Erythroblast (primary cell): ENCODE measurements around the gene PIWIL4.
"Not testable (repeated sequence)": the region's sequence is repeated elsewhere in the genome, so short reads cannot be mapped to it uniquely, and the experiment has no call there.

Source experiments
- DNase-seq, 2 experiments: peaks; one replicate each; lab custom pipeline; 2025; lab: John Stamatoyannopoulos, UW
- GATA1 ChIP-seq: IDR thresholded peaks from 2 replicates; pipeline ENCODE4 v1.6.1; 2011; ENCODE audit warnings: low read depth, mild to moderate bottlenecking, control low read depth, low read length, moderate library complexity
- POLR2A ChIP-seq: IDR thresholded peaks from 2 replicates; pipeline ENCODE4 v1.6.1; 2011; ENCODE audit warnings: mild to moderate bottlenecking, low read length

PIWIL4 gene

DNA sequence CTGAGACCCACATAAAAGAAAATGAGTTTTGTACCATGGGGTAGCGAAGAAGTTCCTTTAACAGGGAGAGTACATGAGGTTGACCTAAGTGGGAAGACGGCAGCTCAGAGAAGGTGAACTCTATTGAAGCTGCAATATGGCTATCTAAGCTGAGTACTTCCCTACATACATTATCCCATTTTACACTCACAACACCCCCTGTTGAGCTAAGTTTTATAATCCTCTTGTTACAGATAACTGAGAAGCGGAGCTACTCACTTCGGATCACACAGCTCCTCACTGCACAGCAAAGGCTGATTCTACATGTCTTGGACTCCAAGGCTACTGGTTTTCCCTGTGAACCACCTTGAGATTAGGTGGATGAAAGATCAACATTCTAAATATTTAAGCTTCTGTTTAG lies 8.2 kb upstream of the PIWIL4 start:
- DNase-seq: no peak
- TF ChIP-seq GATA1: no peak
- TF ChIP-seq POLR2A: no peak

GRCh38 chr11:94559361-94559760 lies 7.8 kb upstream of the PIWIL4 start:
- DNase-seq: no peak

GRCh38 chr11:94560834-94561233 lies 6.3 kb upstream of the PIWIL4 start:
- no peak for TF ChIP-seq POLR2A
- no peak for TF ChIP-seq GATA1
- DNase-seq: no peak

More at GRCh38 chr11:94559361-94559760, 7.8 kb upstream of the PIWIL4 start:
- no peak for TF ChIP-seq POLR2A
- TF ChIP-seq GATA1: no peak

- DNase-seq: no peak
Measured at GRCh38 chr11:94563176-94563847, 3.9 kb upstream of the PIWIL4 start.

DNA sequence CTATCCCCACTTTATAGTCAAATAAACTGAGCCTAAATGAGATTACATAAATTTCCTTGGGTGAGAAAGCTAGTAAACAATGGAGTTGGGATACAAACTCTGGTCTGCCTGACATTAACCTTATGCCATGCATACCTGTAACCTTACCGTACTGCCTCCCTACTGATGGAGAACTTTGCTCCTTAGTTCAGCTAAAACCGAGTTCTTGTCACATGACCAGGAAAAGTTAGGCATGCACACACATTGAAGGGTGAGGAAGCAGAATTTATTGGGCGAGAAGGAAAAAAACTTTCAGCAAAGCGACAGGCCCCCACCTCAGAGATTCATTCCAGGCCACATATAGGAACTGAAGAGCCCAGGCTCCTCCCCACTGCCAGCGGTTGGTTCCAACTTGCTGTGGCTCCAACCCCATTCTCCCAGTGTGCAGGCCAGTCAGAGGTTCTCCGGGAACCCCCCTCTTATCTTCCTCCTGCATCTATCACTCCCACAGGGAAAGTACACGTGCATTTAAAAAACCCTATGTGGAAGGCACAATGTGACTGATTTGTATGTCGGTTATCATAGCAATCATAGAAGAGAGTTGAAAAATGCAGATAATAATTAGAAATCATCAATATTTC lies 3.2 kb upstream of the PIWIL4 start:
- no peak for DNase-seq
- TF ChIP-seq POLR2A: no peak
- no peak for TF ChIP-seq GATA1

More at GRCh38 chr11:94563176-94563847, 3.9 kb upstream of the PIWIL4 start:
- TF ChIP-seq GATA1 (no peak), POLR2A (no peak)

DNA sequence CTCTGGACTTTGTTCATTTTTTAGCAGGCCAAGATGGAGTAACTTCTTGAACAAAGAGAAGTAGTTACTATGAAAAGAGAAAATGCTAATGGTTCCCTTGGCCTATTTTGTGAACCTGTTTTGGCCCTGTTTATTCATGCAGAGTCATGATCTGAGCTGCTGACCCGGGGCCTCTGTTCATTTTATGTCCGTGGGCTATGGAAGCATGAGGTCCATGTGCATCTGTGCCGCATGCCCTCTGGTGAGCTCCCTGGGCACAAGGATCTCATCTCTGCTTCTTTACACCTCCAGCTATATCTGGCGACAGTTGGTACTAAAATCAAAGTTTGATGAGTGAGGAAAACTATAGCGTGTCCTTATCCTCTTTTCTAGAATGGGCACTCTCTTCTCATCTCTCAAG lies 1.0 kb downstream of the PIWIL4 start:
- DNase-seq: no peak
- TF ChIP-seq GATA1 (no peak), POLR2A (no peak)

DNA sequence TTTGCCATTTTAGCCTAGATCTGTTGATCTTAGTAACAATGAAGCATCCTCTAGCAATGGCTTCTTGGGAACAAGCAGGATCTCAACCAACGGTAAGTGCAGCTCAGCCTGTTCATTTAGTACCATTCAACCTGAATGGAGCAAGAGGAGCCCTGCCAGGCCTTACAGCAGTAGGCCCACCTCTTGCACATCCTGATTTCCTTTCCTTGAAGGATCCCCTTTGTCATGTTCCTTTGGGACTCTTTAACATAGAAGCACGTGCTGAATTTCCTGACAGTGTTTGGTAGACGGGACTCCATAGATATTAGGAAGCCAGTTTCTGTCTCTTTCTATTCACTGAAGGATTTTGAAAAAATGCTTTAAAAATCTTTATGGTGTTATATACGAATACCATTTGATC lies 1.5 kb downstream of the PIWIL4 start:
- TF ChIP-seq GATA1 (no peak), POLR2A (no peak)
- no peak for DNase-seq

- not testable (repeated sequence) for DNase-seq
Measured at GRCh38 chr11:94572975-94573374, 5.8 kb downstream of the PIWIL4 start.

GRCh38 chr11:94574193-94574961 lies 7.2 kb downstream of the PIWIL4 start:
- TF ChIP-seq GATA1 (no peak), POLR2A (no peak)
- DNase-seq: no peak

- no peak for DNase-seq
- TF ChIP-seq POLR2A: no peak
Measured at GRCh38 chr11:94576306-94576705, 9.1 kb downstream of the PIWIL4 start.

DNA sequence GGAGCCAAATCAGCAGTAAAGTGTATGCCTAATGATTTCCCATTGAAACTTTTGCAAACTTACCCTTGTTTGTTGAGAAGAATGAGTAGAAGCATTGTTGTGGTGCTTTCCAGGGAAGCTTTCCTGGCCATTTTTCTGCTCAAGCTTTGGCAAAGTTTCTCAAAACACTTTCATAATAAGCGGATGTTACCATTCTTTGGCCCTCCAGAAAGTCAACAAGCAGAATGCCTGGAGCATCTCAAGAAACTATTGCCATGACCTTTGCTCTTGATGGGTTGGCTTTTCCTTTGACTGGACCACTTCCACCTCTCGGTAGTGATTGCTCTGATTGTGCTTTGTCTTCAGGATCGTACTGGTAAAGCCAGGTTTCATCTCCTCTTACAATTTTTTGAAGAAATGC lies 10.7 kb downstream of the PIWIL4 start:
- DNase-seq: no peak
- TF ChIP-seq POLR2A (no peak), GATA1 (no peak)

- DNase-seq: no peak
- TF ChIP-seq GATA1 (no peak), POLR2A (no peak)
Measured at GRCh38 chr11:94581926-94582325, 14.8 kb downstream of the PIWIL4 start.

- TF ChIP-seq GATA1 (no peak), POLR2A (no peak)
- DNase-seq: no peak
Measured at GRCh38 chr11:94583213-94583865, 16.2 kb downstream of the PIWIL4 start.
